LNCAP (cell line): ENCODE measurements around the gene LRRN2.

ENCODE experiments used
- CTCF ChIP-seq: fragments of 450-650 bp; IDR thresholded peaks from 2 replicates; pipeline ENCODE4 v1.5.1; 2017; ENCODE audit warnings: mild to moderate bottlenecking

LRRN2 gene

GRCh38 chr1:204572923-204573922, 112.3 kb downstream of the LRRN2 start:
- no peak for TF ChIP-seq CTCF

GRCh38 chr1:204571631-204572030, 113.9 kb downstream of the LRRN2 start:
- TF ChIP-seq CTCF = no peak

GRCh38 chr1:204571128-204571527, 114.4 kb downstream of the LRRN2 start:
- TF ChIP-seq CTCF = no peak

GRCh38 chr1:204569478-204569877, 116.1 kb downstream of the LRRN2 start:
- no peak for TF ChIP-seq CTCF

- no peak for TF ChIP-seq CTCF
Observed at GRCh38 chr1:204568576-204569315, 116.8 kb downstream of the LRRN2 start.
